ENCODE measurements around the gene LLPH.
A peak's percentile ranks its signal among the peaks of the same experiment; 100 is the strongest.

LLPH gene

DNA sequence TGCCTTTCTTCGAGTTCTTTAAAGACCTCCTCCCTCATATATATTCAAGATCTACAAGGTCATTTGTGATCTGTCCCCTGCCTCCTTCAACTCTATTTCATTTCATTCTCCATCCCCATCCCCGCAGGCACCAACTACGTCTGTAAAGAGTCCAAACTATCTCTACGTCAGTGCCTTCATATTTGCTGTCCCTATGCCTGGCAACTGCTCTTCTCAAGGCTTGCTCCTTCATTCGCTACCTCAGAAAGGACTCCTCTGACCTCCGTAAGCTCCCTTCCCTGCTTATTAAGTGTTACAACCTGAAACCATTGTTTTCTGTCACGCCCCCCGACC, 650 bp downstream of the LLPH start:
- TF ChIP-seq, protein P1, sequence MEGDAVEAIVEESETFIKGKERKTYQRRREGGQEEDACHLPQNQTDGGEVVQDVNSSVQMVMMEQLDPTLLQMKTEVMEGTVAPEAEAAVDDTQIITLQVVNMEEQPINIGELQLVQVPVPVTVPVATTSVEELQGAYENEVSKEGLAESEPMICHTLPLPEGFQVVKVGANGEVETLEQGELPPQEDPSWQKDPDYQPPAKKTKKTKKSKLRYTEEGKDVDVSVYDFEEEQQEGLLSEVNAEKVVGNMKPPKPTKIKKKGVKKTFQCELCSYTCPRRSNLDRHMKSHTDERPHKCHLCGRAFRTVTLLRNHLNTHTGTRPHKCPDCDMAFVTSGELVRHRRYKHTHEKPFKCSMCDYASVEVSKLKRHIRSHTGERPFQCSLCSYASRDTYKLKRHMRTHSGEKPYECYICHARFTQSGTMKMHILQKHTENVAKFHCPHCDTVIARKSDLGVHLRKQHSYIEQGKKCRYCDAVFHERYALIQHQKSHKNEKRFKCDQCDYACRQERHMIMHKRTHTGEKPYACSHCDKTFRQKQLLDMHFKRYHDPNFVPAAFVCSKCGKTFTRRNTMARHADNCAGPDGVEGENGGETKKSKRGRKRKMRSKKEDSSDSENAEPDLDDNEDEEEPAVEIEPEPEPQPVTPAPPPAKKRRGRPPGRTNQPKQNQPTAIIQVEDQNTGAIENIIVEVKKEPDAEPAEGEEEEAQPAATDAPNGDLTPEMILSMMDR (conservative IDR thresholded peaks at IDR 0.05; ENCODE audit: control insufficient read depth, insufficient read depth, low read depth, low read length), result no peak
- H3K4me3 ChIP-seq (ENCODE audit: control insufficient read depth, low read depth, low read length), result peak overlapping the region; percentile 100
- no peak for DNase-seq (ENCODE audit: low read depth)

DNA sequence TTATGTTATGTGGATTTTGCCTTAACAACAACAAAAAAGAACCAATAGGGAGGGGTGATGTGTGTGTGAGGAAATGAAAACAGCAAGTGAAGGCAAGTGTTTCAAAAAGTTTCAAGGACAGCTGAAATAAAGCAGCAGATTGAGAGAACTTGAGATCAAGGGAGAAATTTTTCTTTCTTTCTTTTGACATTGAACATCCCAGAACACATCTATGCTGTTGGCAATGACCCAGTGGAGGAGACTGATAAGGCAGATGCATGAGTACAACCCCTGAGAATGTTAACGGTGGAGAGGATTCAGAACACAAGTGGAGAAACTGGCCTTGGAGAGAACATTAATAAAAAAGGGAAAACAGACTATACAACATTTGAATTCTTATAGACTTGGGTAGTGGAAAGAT, 2.9 kb downstream of the LLPH start:
- no peak overlapping the region for H3K4me3 ChIP-seq (ENCODE audit: control insufficient read depth, low read depth, low read length)
- TF ChIP-seq, protein P1 (conservative IDR thresholded peaks at IDR 0.05; ENCODE audit: control insufficient read depth, insufficient read depth, low read depth, low read length), result no peak
- no peak for DNase-seq (ENCODE audit: low read depth)

DNA sequence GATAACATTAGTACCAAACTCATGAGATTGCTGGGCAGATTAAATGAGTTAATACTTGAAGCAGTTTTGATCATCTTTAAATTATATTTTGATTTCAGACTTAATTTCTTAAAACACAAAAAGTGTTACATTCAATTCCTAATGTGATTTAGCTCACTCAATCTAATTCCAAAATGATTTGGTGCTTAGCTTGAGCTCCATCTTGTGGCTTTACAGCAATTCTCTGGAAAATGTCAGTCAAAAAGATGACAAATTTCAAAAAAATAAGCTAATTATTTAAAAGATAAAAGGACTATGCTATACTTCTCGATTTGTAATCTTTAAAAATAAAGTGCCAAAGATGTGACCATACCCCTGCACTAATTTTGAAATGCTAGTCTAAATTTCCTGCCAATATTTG, 10.1 kb downstream of the LLPH start:
- no peak overlapping the region for H3K4me3 ChIP-seq (ENCODE audit: control insufficient read depth, low read depth, low read length)
- TF ChIP-seq, protein P1 (conservative IDR thresholded peaks at IDR 0.05; ENCODE audit: control insufficient read depth, insufficient read depth, low read depth, low read length), result peak; percentile 5
- DNase-seq (ENCODE audit: low read depth), result no peak

DNA sequence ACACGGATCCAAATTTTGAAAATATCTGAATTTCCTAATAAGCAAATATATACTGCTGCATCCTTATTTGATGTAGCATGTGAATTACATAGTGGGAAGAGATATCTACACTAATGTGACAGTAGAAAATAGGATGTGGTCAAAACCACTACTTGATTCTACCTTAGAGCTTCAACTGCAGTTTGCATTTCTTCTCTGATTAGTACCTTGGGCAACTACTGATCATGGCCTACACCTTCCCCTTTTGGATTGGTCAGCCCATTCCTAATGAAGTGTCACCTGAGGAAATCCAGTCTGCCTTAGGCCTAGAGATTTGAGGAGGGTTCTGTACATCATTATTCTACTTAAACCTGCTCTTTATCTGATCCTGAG, 10.7 kb downstream of the LLPH start:
- H3K4me3 ChIP-seq (ENCODE audit: control insufficient read depth, low read depth, low read length), result no peak overlapping the region
- DNase-seq (ENCODE audit: low read depth), result no peak
- TF ChIP-seq, protein P1 (conservative IDR thresholded peaks at IDR 0.05; ENCODE audit: control insufficient read depth, insufficient read depth, low read depth, low read length), result no peak

DNA sequence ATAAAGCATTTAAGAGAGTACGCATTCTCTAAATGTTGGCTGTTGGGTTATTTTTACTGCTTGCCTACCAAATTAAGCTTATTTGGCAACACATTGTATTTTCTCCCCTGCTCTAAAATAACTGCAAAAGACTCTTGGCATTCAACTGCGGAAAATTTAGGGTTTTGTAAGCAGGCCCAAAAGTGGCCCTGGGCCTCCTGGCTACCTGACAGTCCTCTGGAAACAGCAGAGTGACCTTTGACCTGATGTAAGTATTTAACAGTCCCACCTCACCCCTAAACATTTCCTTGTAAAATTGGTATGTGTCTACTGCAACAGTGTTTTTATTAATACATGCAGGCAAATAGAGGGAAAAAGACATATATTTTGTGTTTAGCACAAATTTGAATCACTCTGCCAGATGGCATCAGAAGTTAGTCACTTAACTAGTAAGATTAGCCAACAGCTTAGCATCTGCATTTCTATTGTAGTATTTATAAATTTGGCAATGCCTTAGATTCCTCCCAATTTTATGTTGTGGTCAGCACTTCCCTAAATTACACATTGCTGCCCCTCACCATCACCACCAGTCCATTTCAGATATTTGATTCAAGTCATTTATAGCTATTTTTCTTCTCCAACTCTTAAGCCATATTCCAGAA, 11.2 kb downstream of the LLPH start:
- TF ChIP-seq, protein P1 (conservative IDR thresholded peaks at IDR 0.05; ENCODE audit: control insufficient read depth, insufficient read depth, low read depth, low read length), result no peak
- H3K4me3 ChIP-seq (ENCODE audit: control insufficient read depth, low read depth, low read length), result no peak overlapping the region
- peak; percentile 55 for DNase-seq (ENCODE audit: low read depth)

DNA sequence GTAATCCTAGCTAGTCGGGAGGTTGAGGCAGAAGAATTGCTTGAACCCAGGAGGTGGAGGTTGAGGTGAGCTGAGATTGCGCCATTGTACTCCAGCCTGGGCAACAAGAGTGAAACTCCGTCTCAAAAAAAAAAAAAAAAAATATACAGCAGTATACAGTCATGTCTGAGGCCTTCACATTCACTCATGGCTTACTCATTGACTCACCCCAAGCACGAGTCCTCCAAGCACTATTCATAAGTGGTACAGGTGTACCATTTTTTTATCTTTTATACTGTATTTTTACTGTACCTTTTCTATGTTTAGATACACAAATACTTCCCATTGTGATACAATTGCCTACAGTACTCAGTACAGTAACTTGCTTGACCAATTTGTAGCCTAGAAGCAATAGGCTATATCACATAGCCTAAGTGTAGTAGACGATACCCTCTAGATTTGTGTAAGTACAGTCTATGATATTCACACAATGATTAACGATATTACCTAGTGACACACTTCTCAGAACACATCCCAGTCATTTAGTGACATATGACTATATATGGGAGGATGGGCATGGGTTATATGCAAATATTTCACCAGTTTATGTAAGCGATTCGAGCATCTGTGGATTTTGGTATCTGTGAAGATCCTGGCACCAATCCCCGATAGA, 12.2 kb downstream of the LLPH start:
- TF ChIP-seq, protein P1 (conservative IDR thresholded peaks at IDR 0.05; ENCODE audit: control insufficient read depth, insufficient read depth, low read depth, low read length), result no peak
- peak; percentile 50 for DNase-seq (ENCODE audit: low read depth)
- H3K4me3 ChIP-seq (ENCODE audit: control insufficient read depth, low read depth, low read length), result no peak overlapping the region

Measured in fibroblast of mammary gland (primary cell).